Measurements from ENCODE around the gene PAPOLA. TPM values are rescaled to one million over a fixed set of nuclear protein-coding genes. Genes with fewer than 3 reads are reported as not detected.

The PAPOLA gene
- total RNA-seq, 1 donor from 2014 or later = 132 TPM

DNA sequence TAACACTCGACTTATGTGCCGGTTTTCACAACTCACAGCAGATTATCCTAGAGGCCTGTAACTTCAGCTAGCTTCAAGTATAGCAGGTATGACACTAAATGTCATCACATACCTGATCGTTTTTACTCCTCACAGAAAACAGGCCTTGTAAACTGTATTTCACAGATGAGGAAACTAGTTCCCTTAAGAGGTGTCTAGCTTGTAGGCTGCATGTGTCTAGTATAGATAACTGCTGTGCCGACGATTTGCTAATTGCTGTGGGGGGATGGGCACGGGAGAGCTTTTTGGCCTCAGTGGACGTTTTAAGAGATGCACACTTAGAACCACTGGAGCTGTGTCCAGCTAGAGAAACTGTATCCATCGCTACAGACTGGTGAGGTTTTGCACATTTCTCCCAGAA, 78.8 kb downstream of the PAPOLA start:
- intact Hi-C loops (cut with DNase I) = no loop called here
- no peak for DNase-seq
- ATAC-seq (ENCODE audit: poor library complexity) = no peak

GRCh38 chr14:96581902-96582301, 79.7 kb downstream of the PAPOLA start:
- DNase-seq (no peak), ATAC-seq (ENCODE audit: poor library complexity) (no peak)
- intact Hi-C loops (cut with DNase I) = no loop called here

- ATAC-seq (ENCODE audit: poor library complexity) (no peak), DNase-seq (no peak)
- intact Hi-C loops (cut with DNase I) = no loop called here
These were observed 80.3 kb downstream of the PAPOLA start for GRCh38 chr14:96582411-96582961.

- no peak for DNase-seq
- no peak for ATAC-seq (ENCODE audit: poor library complexity)
- intact Hi-C loops (cut with DNase I) = no loop called here
These were observed 80.8 kb downstream of the PAPOLA start for GRCh38 chr14:96582995-96583394.

DNA sequence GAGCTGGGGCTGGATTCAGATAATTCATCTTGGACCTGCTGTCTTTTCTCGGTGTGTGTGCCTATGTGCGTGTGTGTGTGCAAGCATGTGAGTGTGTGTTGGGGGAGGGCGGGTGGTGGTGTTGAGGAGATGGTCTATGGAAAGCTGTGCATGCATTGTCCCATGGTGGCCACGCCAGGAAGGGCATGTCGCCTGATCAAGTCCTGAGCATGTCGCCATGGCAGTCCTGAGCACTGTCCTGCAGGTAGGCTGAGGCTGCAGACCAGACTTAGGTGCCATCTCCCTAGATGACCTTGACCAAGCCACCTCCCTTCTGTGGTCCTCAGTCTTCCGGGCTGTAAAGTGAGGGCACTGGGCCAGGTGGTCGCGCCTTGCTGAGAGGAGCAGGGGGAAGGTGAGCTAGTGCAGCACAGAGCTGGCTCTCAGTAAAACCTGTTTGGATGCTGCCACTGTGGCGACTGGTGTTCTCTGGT, 81.4 kb downstream of the PAPOLA start:
- no peak for DNase-seq
- intact Hi-C loops (cut with DNase I) = no loop called here
- no peak for ATAC-seq (ENCODE audit: poor library complexity)

DNA sequence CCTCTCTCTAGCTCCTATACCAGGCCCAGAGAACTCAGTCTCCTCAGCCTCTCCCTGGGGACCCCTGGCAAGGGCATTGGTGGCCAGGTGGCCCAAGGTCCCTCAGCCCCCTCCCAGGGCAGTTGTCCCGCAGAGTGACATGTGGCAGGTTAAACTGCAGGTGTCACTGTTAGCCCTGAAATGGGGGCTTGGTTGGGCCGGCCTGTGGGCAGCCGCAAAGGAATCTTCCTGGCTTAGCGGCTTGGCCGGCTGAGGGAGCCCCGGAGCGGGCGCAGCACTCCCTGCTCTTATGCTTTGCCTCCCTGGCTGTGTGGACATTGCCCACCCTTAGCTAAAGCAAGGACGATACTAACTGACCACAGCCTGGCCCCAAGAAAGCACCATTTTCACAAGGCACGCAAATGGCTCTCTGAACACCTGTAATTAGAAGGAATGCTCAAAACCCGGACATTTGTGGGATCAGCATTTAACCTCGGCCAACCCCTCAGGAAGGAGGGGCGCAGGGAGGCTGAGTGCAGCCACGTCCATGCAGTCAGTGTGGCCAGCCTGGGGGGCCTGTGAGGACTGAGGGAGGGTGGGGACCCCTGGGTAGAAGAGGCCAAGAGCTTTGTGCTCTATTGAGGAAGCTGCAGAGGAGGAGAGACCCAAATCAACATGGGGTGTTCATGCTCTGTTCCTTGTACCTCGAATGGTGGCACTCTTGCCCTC, 82.2 kb downstream of the PAPOLA start:
- peak; percentile 47 for ATAC-seq (ENCODE audit: poor library complexity)
- intact Hi-C loops (cut with DNase I) = no loop called here
- DNase-seq = no peak

- intact Hi-C loops (cut with DNase I) = no loop called here
- no peak for ATAC-seq (ENCODE audit: poor library complexity)
- no peak for DNase-seq
These were observed 82.9 kb downstream of the PAPOLA start for GRCh38 chr14:96584907-96585671.

GRCh38 chr14:96585672-96586013, 83.5 kb downstream of the PAPOLA start:
- intact Hi-C loops (cut with DNase I) = no loop called here
- no peak for ATAC-seq (ENCODE audit: poor library complexity)
- no peak for DNase-seq

DNA sequence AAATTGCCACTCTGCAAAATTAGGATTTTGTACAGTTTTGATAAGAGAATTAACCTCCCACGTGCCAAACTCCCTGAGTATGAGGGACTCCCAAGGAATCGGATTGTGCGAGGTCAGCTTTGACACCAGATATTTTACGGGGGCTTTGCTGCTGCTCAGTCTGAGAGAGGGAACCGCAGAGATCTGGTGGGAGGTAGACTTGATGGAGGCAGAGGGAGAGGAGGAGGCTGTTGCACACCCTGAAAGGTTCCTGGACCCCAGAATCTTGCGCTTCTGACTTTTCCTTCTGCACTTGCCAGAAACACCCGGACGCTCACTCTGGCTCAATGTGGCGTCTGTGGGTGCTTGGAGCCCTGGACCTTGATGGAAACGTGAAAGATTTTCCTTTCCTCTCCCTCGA, 83.9 kb downstream of the PAPOLA start:
- intact Hi-C loops (cut with DNase I) = no loop called here
- ATAC-seq (ENCODE audit: poor library complexity) = no peak

DNA sequence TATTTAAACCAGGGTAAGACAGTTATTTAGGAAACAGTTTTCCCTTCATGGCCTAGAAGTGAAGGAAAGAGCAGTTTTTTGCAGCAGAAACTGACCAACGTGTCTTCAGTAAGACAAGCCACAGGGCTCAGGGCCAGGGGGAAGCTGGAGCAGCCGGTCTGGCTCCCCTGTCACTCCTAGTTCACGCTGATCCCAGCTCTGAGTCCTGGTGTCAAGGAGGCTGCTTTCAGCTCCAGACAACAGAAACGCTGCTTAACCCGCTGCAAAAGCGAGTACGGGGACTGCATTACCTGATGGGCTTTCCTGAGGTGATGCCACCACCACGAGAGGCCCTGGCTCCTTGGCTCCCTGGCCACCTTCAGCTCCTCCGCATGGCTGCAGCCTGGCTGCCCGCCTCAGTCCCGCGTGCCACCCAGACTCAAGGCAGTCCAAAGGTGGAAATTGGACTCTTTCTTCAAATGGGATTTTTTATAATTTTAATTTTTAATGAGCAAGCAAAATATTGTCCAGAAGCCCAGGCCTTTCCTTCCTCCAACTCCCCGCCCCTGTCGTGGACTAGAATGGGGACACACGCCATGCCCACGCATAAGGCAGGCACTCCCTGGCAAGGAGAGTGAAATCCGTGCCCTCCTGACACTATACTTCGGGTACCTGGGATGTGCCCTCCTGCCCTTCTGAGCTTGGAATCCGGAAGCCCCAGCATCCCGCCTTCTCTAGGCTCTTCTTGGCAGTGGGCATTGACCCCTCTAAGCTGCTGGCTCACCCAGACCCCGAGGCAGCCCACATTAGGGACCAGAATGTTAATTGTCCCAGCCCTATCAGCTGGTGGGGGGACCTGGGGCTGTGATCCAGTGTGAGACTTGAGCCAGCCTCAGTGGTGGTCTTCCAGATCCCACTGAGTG, 85.0 kb downstream of the PAPOLA start:
- ATAC-seq (ENCODE audit: poor library complexity) (no peak), DNase-seq (no peak)
- intact Hi-C loops (cut with DNase I) = no loop called here

More for the DNA sequence above, 83.9 kb downstream of the PAPOLA start:
- no peak for DNase-seq

GRCh38 chr14:96587823-96588385, 85.7 kb downstream of the PAPOLA start:
- ATAC-seq (ENCODE audit: poor library complexity) (no peak), DNase-seq (no peak)
- intact Hi-C loops (cut with DNase I) = no loop called here

GRCh38 chr14:96588410-96589257, 86.5 kb downstream of the PAPOLA start:
- ATAC-seq (ENCODE audit: poor library complexity) = no peak
- intact Hi-C loops (cut with DNase I) = no loop called here
- no peak for DNase-seq

GRCh38 chr14:96589577-96589976, 87.4 kb downstream of the PAPOLA start:
- ATAC-seq (ENCODE audit: poor library complexity) = no peak
- DNase-seq = no peak
- intact Hi-C loops (cut with DNase I) = no loop called here

GRCh38 chr14:96590190-96590864, 88.1 kb downstream of the PAPOLA start:
- ATAC-seq (ENCODE audit: poor library complexity) = no peak
- intact Hi-C loops (cut with DNase I) = no loop called here

GRCh38 chr14:96592591-96593386, 90.6 kb downstream of the PAPOLA start:
- intact Hi-C loops (cut with DNase I) = no loop called here
- ATAC-seq (ENCODE audit: poor library complexity) = peak; percentile 91
- DNase-seq = peak; percentile 72

More at GRCh38 chr14:96590190-96590864, 88.1 kb downstream of the PAPOLA start:
- no peak for DNase-seq

GRCh38 chr14:96594961-96595360, 92.8 kb downstream of the PAPOLA start:
- intact Hi-C loops (cut with DNase I) = no loop called here
- ATAC-seq (ENCODE audit: poor library complexity) (no peak), DNase-seq (no peak)

DNA sequence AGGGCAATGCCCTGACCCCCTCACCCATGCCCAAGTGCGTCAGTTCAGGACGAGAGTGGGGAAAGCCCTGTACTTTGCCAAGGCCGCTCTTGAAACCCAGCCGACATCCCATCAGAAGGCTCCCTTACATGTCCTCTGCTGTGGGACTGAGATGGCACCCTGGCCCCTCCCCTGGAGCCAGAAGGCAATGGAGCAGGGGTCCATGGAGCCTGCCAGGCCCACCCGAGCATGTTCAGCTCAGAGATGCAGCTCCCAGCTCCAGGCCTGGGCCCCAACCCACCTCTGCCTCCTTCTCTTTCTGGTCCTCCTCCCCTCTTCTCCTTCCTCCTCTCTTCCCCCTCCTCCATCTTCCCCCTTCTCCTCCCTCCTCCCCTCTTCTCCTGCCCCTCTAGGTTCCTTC, 95.5 kb downstream of the PAPOLA start:
- intact Hi-C loops (cut with DNase I) = no loop called here
- DNase-seq = no peak
- ATAC-seq (ENCODE audit: poor library complexity) = no peak

Measured in Right ventricle myocardium superior (tissue), 1 donor.